Measurements from ENCODE around the gene PLA2G4B.

Gene PLA2G4B

DNA sequence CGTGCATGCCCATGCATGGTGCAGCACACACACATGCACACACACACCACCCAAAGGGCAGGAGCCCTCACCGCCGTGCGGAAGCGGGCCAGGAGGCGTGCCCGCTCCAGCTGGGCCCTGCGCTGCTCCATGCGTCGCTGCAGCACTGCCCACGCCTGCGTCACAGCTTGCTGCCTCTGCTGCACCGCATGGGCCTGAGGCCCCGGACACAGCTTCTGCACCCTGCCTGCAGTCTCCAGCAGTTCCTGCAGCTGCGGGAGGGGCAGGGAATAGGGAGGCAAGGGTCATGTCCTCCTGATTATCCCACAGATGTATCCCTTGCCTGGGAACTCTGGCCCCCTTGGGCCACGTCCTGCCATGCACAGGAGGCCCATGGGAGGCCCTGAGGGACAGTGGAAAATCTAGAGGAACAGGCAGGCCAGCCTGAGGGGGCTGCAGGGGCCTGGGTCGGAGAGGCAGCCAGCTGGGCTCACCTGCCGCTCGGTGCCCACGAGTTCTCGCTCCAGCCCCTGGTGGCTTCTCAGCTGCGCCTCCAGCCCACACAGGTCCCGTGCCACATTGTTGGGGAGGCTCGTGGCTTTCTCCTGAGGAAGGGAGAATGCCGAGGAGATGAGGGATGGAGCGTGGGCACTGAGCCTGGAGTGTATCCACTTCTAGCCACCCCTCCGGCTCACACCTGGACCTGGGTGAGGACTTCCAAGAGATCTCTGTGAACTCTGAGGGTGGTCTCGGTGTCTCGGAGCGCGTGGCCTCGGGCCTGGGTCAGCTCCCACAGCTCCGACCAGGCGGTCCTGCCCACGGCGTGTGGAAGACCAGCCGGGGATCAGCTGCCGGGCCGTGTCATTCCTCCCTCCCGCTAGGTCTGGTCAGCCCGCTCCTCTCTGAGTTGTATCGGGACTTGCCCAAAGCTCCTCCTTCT lies 31.4 kb downstream of the PLA2G4B start:
- DNase-seq (ENCODE audit: low read depth), result no peak
- TF ChIP-seq, protein P1, sequence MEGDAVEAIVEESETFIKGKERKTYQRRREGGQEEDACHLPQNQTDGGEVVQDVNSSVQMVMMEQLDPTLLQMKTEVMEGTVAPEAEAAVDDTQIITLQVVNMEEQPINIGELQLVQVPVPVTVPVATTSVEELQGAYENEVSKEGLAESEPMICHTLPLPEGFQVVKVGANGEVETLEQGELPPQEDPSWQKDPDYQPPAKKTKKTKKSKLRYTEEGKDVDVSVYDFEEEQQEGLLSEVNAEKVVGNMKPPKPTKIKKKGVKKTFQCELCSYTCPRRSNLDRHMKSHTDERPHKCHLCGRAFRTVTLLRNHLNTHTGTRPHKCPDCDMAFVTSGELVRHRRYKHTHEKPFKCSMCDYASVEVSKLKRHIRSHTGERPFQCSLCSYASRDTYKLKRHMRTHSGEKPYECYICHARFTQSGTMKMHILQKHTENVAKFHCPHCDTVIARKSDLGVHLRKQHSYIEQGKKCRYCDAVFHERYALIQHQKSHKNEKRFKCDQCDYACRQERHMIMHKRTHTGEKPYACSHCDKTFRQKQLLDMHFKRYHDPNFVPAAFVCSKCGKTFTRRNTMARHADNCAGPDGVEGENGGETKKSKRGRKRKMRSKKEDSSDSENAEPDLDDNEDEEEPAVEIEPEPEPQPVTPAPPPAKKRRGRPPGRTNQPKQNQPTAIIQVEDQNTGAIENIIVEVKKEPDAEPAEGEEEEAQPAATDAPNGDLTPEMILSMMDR (conservative IDR thresholded peaks at IDR 0.05; ENCODE audit: low read depth, low read length), result no peak
- no peak overlapping the region for H3K4me3 ChIP-seq (ENCODE audit: low read length)

- TF ChIP-seq, protein P1 (conservative IDR thresholded peaks at IDR 0.05; ENCODE audit: low read depth, low read length), result no peak
- peak; percentile 5 for DNase-seq (ENCODE audit: low read depth)
- H3K4me3 ChIP-seq (ENCODE audit: low read length), result no peak overlapping the region
Measured at GRCh38 chr15:41870689-41871081, 32.0 kb downstream of the PLA2G4B start.

- DNase-seq (ENCODE audit: low read depth), result no peak
- H3K4me3 ChIP-seq (ENCODE audit: low read length), result no peak overlapping the region
- TF ChIP-seq, protein P1 (conservative IDR thresholded peaks at IDR 0.05; ENCODE audit: low read depth, low read length), result no peak
Measured at GRCh38 chr15:41871175-41871905, 32.7 kb downstream of the PLA2G4B start.

GRCh38 chr15:41872166-41872747 lies 33.6 kb downstream of the PLA2G4B start:
- H3K4me3 ChIP-seq (ENCODE audit: low read length), result no peak overlapping the region
- TF ChIP-seq, protein P1 (conservative IDR thresholded peaks at IDR 0.05; ENCODE audit: low read depth, low read length), result no peak

DNA sequence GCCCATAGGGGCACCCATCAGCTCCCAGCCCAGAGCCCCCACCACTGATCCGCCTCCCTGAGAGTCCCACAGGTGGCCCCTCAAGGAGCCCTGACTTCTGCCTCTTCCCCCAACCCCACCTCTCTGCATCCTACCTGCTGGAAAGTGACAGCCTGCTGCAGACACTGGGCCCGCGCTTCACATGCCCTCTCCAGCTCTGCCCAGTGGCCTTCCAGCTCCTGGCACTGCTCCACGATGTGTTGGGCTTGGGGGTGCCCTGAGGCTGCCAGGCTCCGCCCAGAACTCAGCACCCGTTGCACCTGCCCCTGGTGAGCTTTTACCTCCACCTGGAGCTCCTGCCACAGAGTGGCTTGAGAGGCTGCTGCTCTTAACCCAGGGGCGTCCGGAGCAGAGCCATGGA lies 35.1 kb downstream of the PLA2G4B start:
- TF ChIP-seq, protein P1 (conservative IDR thresholded peaks at IDR 0.05; ENCODE audit: low read depth, low read length), result no peak
- DNase-seq (ENCODE audit: low read depth), result no peak

More at GRCh38 chr15:41872166-41872747, 33.6 kb downstream of the PLA2G4B start:
- DNase-seq (ENCODE audit: low read depth), result no peak

GRCh38 chr15:41874736-41875135 lies 36.1 kb downstream of the PLA2G4B start:
- TF ChIP-seq, protein P1 (conservative IDR thresholded peaks at IDR 0.05; ENCODE audit: low read depth, low read length), result no peak
- no peak overlapping the region for H3K4me3 ChIP-seq (ENCODE audit: low read length)
- no peak for DNase-seq (ENCODE audit: low read depth)

More for the DNA sequence above, 35.1 kb downstream of the PLA2G4B start:
- no peak overlapping the region for H3K4me3 ChIP-seq (ENCODE audit: low read length)

All from retinal pigment epithelial cell (primary cell).